Erythroblast (primary cell): ENCODE results near the gene ANKRD2.

Experiments
- GATA1 ChIP-seq: IDR thresholded peaks from 2 replicates; pipeline ENCODE4 v1.6.1; 2011; ENCODE audit warnings: low read depth, mild to moderate bottlenecking, control low read depth, low read length, moderate library complexity
- POLR2A ChIP-seq: IDR thresholded peaks from 2 replicates; pipeline ENCODE4 v1.6.1; 2011; ENCODE audit warnings: mild to moderate bottlenecking, low read length

GRCh38 chr10:97571622-97572021 lies 957 bp upstream of the ANKRD2 start:
- TF ChIP-seq POLR2A (no peak), GATA1 (no peak)
